ENCODE measurements around the gene MRPL37.

The MRPL37 gene

DNA sequence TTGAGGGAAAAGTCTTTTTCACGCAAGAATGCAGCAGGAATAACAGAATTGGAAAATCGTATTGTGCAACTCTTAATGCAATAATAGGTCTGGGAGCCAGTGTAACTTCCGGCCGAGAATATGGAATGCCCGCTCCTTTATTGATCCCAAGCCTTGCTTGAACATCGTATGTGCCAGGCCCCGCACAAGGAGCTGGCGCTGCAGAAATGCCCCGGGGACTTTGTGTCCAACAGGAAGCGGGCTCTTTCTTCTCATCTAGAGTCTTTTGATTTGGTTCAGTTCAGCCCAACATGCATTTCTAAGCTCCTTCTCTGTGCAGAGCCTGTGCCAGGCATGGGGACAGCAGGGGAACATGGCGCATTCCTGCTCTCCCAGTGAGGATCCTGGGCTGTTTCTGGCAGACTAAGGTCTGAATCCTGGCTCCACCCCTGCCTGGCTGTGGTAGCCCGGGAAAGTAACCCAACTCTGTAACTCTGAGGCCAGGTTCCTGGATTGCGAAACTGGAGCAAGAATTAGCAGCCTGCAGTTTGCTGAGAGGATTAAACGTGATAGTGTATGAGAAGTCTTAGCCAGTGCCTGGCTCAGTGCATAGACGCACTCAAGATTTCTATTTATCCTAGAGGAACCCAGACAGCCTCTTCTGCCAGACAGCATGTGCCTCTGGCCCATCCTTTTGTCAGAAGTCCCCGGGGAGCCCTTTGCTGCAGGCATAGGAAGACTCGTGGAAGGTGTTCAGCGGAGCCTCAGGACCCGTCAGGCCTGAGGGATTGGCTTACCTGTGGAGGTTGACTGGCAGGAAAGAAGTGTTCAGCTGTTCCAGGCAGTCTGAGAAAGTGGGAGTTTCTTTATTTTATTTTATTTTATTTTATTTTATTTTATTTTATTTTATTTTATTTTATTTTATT lies 46.2 kb upstream of the MRPL37 start:
- Histone ChIP-seq H3K4me1 (ENCODE audit: control insufficient read depth, low read length) (no peaks in the 10 kb centered on the region), H3K9me3 (ENCODE audit: control insufficient read depth, insufficient read depth, low read length) (no peaks in the 10 kb centered on the region), H3K36me3 (ENCODE audit: control insufficient read depth, low read length) (no peaks in the 10 kb centered on the region), H3K4me2 (ENCODE audit: low read length) (no peak overlapping the region), H4K20me1 (ENCODE audit: control insufficient read depth, insufficient read depth, low read depth, low read length) (no peaks in the 10 kb centered on the region), H3K27me3 (ENCODE audit: control insufficient read depth, low read length) (no peaks in the 10 kb centered on the region), H3K4me3 (ENCODE audit: low read length) (no peak overlapping the region), H3K9me2 (replicated peaks; ENCODE audit: control insufficient read depth, low read length) (no peaks in the 10 kb centered on the region), H3F3A (ENCODE audit: control insufficient read depth, insufficient read depth) (no peaks in the 10 kb centered on the region), H3K79me2 (ENCODE audit: control insufficient read depth, low read length) (no peaks in the 10 kb centered on the region), H3K27ac (ENCODE audit: low read depth, low read length) (no peak overlapping the region)
- TF ChIP-seq CTCF (IDR thresholded peaks at IDR 0.05; ENCODE audit: low read depth, low read length, poor library complexity, severe bottlenecking): no peak
- TF ChIP-seq EZH2phosphoT487 (IDR thresholded peaks at IDR 0.05; ENCODE audit: borderline replicate concordance, low read length): no peak

- Histone ChIP-seq H4K20me1 (ENCODE audit: control insufficient read depth, insufficient read depth, low read depth, low read length) (no peaks in the 10 kb centered on the region), H3K27ac (ENCODE audit: low read depth, low read length) (no peak overlapping the region), H3K36me3 (ENCODE audit: control insufficient read depth, low read length) (no peaks in the 10 kb centered on the region), H3K4me3 (ENCODE audit: low read length) (no peak overlapping the region), H3K9me3 (ENCODE audit: control insufficient read depth, insufficient read depth, low read length) (no peaks in the 10 kb centered on the region), H3F3A (ENCODE audit: control insufficient read depth, insufficient read depth) (no peaks in the 10 kb centered on the region), H3K4me1 (ENCODE audit: control insufficient read depth, low read length) (no peaks in the 10 kb centered on the region), H3K79me2 (ENCODE audit: control insufficient read depth, low read length) (no peaks in the 10 kb centered on the region), H3K9me2 (replicated peaks; ENCODE audit: control insufficient read depth, low read length) (no peaks in the 10 kb centered on the region), H3K27me3 (ENCODE audit: control insufficient read depth, low read length) (no peaks in the 10 kb centered on the region), H3K4me2 (ENCODE audit: low read length) (no peak overlapping the region)
- TF ChIP-seq CTCF (IDR thresholded peaks at IDR 0.05; ENCODE audit: low read depth, low read length, poor library complexity, severe bottlenecking) (no peak), EZH2phosphoT487 (IDR thresholded peaks at IDR 0.05; ENCODE audit: borderline replicate concordance, low read length) (no peak)
These were observed 43.8 kb upstream of the MRPL37 start for GRCh38 chr1:54156201-54156600.

GRCh38 chr1:54156986-54157385 lies 43.0 kb upstream of the MRPL37 start:
- H3K4me1 ChIP-seq (ENCODE audit: control insufficient read depth, low read length): no peaks in the 10 kb centered on the region

More at GRCh38 chr1:54156986-54157385, 43.0 kb upstream of the MRPL37 start:
- Histone ChIP-seq H3K27ac (ENCODE audit: low read depth, low read length) (no peak overlapping the region), H3K4me2 (ENCODE audit: low read length) (no peak overlapping the region), H3K36me3 (ENCODE audit: control insufficient read depth, low read length) (no peaks in the 10 kb centered on the region), H3K9me3 (ENCODE audit: control insufficient read depth, insufficient read depth, low read length) (no peaks in the 10 kb centered on the region), H3K4me3 (ENCODE audit: low read length) (no peak overlapping the region), H3K27me3 (ENCODE audit: control insufficient read depth, low read length) (no peaks in the 10 kb centered on the region), H4K20me1 (ENCODE audit: control insufficient read depth, insufficient read depth, low read depth, low read length) (no peaks in the 10 kb centered on the region), H3F3A (ENCODE audit: control insufficient read depth, insufficient read depth) (no peaks in the 10 kb centered on the region), H3K79me2 (ENCODE audit: control insufficient read depth, low read length) (no peaks in the 10 kb centered on the region), H3K9me2 (replicated peaks; ENCODE audit: control insufficient read depth, low read length) (no peaks in the 10 kb centered on the region)
- TF ChIP-seq CTCF (IDR thresholded peaks at IDR 0.05; ENCODE audit: low read depth, low read length, poor library complexity, severe bottlenecking) (no peak), EZH2phosphoT487 (IDR thresholded peaks at IDR 0.05; ENCODE audit: borderline replicate concordance, low read length) (no peak)
